Activated naive CD4-positive, alpha-beta T cell treated with anti-CD3 and anti-CD28 coated beads, Interleukin-2, amount 50 U/mL, for 24 hours (primary cell): Measurements from ENCODE around the gene NMT1.

Source experiments
- H3K27ac Mint-ChIP-seq: one replicate; pipeline ENCODE4 v1.8.0; 2021; ENCODE audit warnings: mild to moderate bottlenecking, mixed read lengths
- H3K27me3 Mint-ChIP-seq: one replicate; pipeline ENCODE4 v1.8.0; 2021; ENCODE audit warnings: mixed read lengths
- H3K36me3 Mint-ChIP-seq: one replicate; pipeline ENCODE4 v1.8.0; 2021; ENCODE audit warnings: mixed read lengths
- H3K4me1 Mint-ChIP-seq: one replicate; pipeline ENCODE4 v1.8.0; 2021; ENCODE audit warnings: mixed read lengths
- H3K4me3 Mint-ChIP-seq: one replicate; pipeline ENCODE4 v1.8.0; 2021; ENCODE audit warnings: mild to moderate bottlenecking, mixed read lengths
- H3K9me3 Mint-ChIP-seq: one replicate; pipeline ENCODE4 v1.8.0; 2021; ENCODE audit warnings: mixed read lengths

NMT1 gene

GRCh38 chr17:45138911-45139532 lies 77.9 kb downstream of the NMT1 start:
- H3K9me3 Mint-ChIP-seq, result no peaks in the 10 kb centered on the region

GRCh38 chr17:45139533-45139920 lies 78.4 kb downstream of the NMT1 start:
- Mint-ChIP-seq H3K4me1 (peaks cover 27% of the 10 kb centered on the region), H3K9me3 (no peaks in the 10 kb centered on the region), H3K27me3 (no peaks in the 10 kb centered on the region), H3K4me3 (no peak overlapping the region), H3K27ac (peak overlapping the region; percentile 14), H3K36me3 (no peaks in the 10 kb centered on the region)

More at GRCh38 chr17:45138911-45139532, 77.9 kb downstream of the NMT1 start:
- Mint-ChIP-seq H3K27me3 (no peaks in the 10 kb centered on the region), H3K4me3 (no peak overlapping the region), H3K4me1 (peaks cover 27% of the 10 kb centered on the region), H3K27ac (peak overlapping the region; percentile 14), H3K36me3 (no peaks in the 10 kb centered on the region)

GRCh38 chr17:45143094-45143670 lies 82.1 kb downstream of the NMT1 start:
- Mint-ChIP-seq H3K27me3 (no peaks in the 10 kb centered on the region), H3K4me1 (peaks cover 46% of the 10 kb centered on the region), H3K36me3 (no peaks in the 10 kb centered on the region), H3K9me3 (no peaks in the 10 kb centered on the region), H3K4me3 (peak overlapping the region; percentile 70), H3K27ac (no peak overlapping the region)

- Mint-ChIP-seq H3K9me3 (no peaks in the 10 kb centered on the region), H3K27ac (peak overlapping the region; percentile 72), H3K4me1 (peaks cover 46% of the 10 kb centered on the region), H3K36me3 (peaks cover 1% of the 10 kb centered on the region), H3K27me3 (no peaks in the 10 kb centered on the region), H3K4me3 (peak overlapping the region; percentile 70)
Measured at GRCh38 chr17:45143767-45144198, 82.7 kb downstream of the NMT1 start.

GRCh38 chr17:45144199-45145034 lies 83.3 kb downstream of the NMT1 start:
- Mint-ChIP-seq H3K27me3 (no peaks in the 10 kb centered on the region), H3K4me1 (peaks cover 46% of the 10 kb centered on the region), H3K36me3 (peaks cover 2% of the 10 kb centered on the region), H3K27ac (peak overlapping the region; percentile 72), H3K9me3 (no peaks in the 10 kb centered on the region), H3K4me3 (peak overlapping the region; percentile 70)

GRCh38 chr17:45145035-45145389 lies 83.9 kb downstream of the NMT1 start:
- H3K36me3 Mint-ChIP-seq, result peaks cover 3% of the 10 kb centered on the region
- peak overlapping the region; percentile 52 for H3K4me3 Mint-ChIP-seq
- H3K27me3 Mint-ChIP-seq, result no peaks in the 10 kb centered on the region
- H3K4me1 Mint-ChIP-seq, result peaks cover 46% of the 10 kb centered on the region
- no peaks in the 10 kb centered on the region for H3K9me3 Mint-ChIP-seq
- no peak overlapping the region for H3K27ac Mint-ChIP-seq

- H3K9me3 Mint-ChIP-seq, result no peaks in the 10 kb centered on the region
- no peaks in the 10 kb centered on the region for H3K27me3 Mint-ChIP-seq
- peak overlapping the region; percentile 98 for H3K4me3 Mint-ChIP-seq
- H3K36me3 Mint-ChIP-seq, result peaks cover 3% of the 10 kb centered on the region
- H3K27ac Mint-ChIP-seq, result peak overlapping the region; percentile 96
- H3K4me1 Mint-ChIP-seq, result peaks cover 52% of the 10 kb centered on the region
Measured at GRCh38 chr17:45146166-45146565, 85.0 kb downstream of the NMT1 start.

- Mint-ChIP-seq H3K36me3 (peaks cover 3% of the 10 kb centered on the region), H3K4me3 (peak overlapping the region; percentile 98), H3K4me1 (peaks cover 52% of the 10 kb centered on the region), H3K9me3 (no peaks in the 10 kb centered on the region), H3K27ac (peak overlapping the region; percentile 96), H3K27me3 (no peaks in the 10 kb centered on the region)
Measured at GRCh38 chr17:45146592-45146889, 85.4 kb downstream of the NMT1 start.

GRCh38 chr17:45146890-45147580 lies 85.9 kb downstream of the NMT1 start:
- Mint-ChIP-seq H3K9me3 (no peaks in the 10 kb centered on the region), H3K4me3 (peak overlapping the region; percentile 98), H3K27me3 (no peaks in the 10 kb centered on the region), H3K4me1 (peaks cover 52% of the 10 kb centered on the region), H3K27ac (peak overlapping the region; percentile 100), H3K36me3 (peaks cover 3% of the 10 kb centered on the region)

GRCh38 chr17:45147581-45148182 lies 86.6 kb downstream of the NMT1 start:
- Mint-ChIP-seq H3K9me3 (no peaks in the 10 kb centered on the region), H3K4me3 (peak overlapping the region; percentile 98), H3K36me3 (peaks cover 3% of the 10 kb centered on the region), H3K4me1 (peaks cover 52% of the 10 kb centered on the region), H3K27me3 (no peaks in the 10 kb centered on the region), H3K27ac (peak overlapping the region; percentile 100)

GRCh38 chr17:45148183-45149036 lies 87.3 kb downstream of the NMT1 start, which contains the start of gene HEXIM1:
TSS of gene HEXIM1 (plus strand) at chr17:45148475. CDS start at chr17:45149191, 716 bp downstream.
- Mint-ChIP-seq H3K4me3 (peak within 1 kb of the TSS; percentile 98), H3K9me3 (no peaks in the 10 kb centered on the region), H3K36me3 (peaks cover 3% of the 10 kb centered on the region), H3K27ac (peak within 1 kb of the TSS; percentile 100), H3K4me1 (peaks cover 48% of the 10 kb centered on the region), H3K27me3 (no peaks in the 10 kb centered on the region)

GRCh38 chr17:45149037-45149668 lies 88.0 kb downstream of the NMT1 start:
- Mint-ChIP-seq H3K4me1 (peaks cover 48% of the 10 kb centered on the region), H3K4me3 (peak overlapping the region; percentile 98), H3K27me3 (no peaks in the 10 kb centered on the region), H3K9me3 (no peaks in the 10 kb centered on the region), H3K36me3 (peaks cover 3% of the 10 kb centered on the region), H3K27ac (peak overlapping the region; percentile 100)

GRCh38 chr17:45149669-45150664 lies 88.8 kb downstream of the NMT1 start:
- H3K27ac Mint-ChIP-seq, result peak overlapping the region; percentile 86
- peaks cover 3% of the 10 kb centered on the region for H3K36me3 Mint-ChIP-seq
- H3K4me3 Mint-ChIP-seq, result peak overlapping the region; percentile 98
- no peaks in the 10 kb centered on the region for H3K27me3 Mint-ChIP-seq
- peaks cover 46% of the 10 kb centered on the region for H3K4me1 Mint-ChIP-seq
- no peaks in the 10 kb centered on the region for H3K9me3 Mint-ChIP-seq
